ENCODE data around the gene ABCC3. TPM values are rescaled to one million over a fixed set of nuclear protein-coding genes. Genes with fewer than 3 reads are reported as not detected.

Gene ABCC3
- total and polyA plus RNA-seq, 2 of the 8 experiments (the other 6 are each of a cell fraction or from before 2014, with no cell fraction given), result 0.35 to 0.37 TPM

- no peak for DNase-seq (ENCODE audit: low read depth in 1 of 2, low spot score in 2 of 2)
- TF ChIP-seq SRF (IDR thresholded peaks at IDR 0.05; ENCODE audit: low read depth, low read length), result no peak
- Histone ChIP-seq H2BK5ac (ENCODE audit: low read depth, low read length) (no peak overlapping the region), H3K79me2 (ENCODE audit: control insufficient read depth in 1 of 2, insufficient read depth in 2 of 2, low read length in 2 of 2) (no peaks in the 10 kb centered on the region), H3K9ac (replicated peaks in 1 of 4; ENCODE audit: extremely low read depth in 1 of 4, low read depth in 3 of 4, low read length in 3 of 4) (no peak overlapping the region), H3K23ac (ENCODE audit: insufficient read length) (no peak overlapping the region), H2AFZ (ENCODE audit: low read length) (no peak overlapping the region), H3K27me3 (replicated peaks in 1 of 4; ENCODE audit: control insufficient read depth in 3 of 4, extremely low read depth in 1 of 4, insufficient read depth in 3 of 4, low read length in 3 of 4) (no peaks in the 10 kb centered on the region), H3K4me2 (ENCODE audit: insufficient read depth in 1 of 2, low read depth in 2 of 2, low read length in 2 of 2) (no peak overlapping the region), H2BK15ac (ENCODE audit: low read length) (no peak overlapping the region), H3K4me3 (ENCODE audit: extremely low read depth in 1 of 4, insufficient read depth in 2 of 4, low read depth in 3 of 4, low read length in 4 of 4) (no peak overlapping the region), H4K91ac (replicated peaks; ENCODE audit: insufficient read length, low read length) (peak overlapping the region; percentile 81), H4K8ac (ENCODE audit: extremely low read depth, insufficient read depth, low read length) (peak overlapping the region; percentile 28; the same call in 1 of the 2 replicates), H3K4ac (replicated peaks; ENCODE audit: insufficient read length, low read depth, low read length) (peak overlapping the region; percentile 41), H3K23me2 (ENCODE audit: low read depth, low read length) (no peaks in the 10 kb centered on the region), H2BK12ac (ENCODE audit: low read depth, low read length) (no peak overlapping the region), H4K5ac (ENCODE audit: insufficient read length, low read depth, low read length) (no peak overlapping the region), H3K27ac (ENCODE audit: low read depth, low read length) (no peak overlapping the region), H2BK120ac (replicated peaks; ENCODE audit: low read depth, low read length) (no peak overlapping the region), H3K36me3 (ENCODE audit: control insufficient read depth in 2 of 4, insufficient read depth in 4 of 4, low read length in 3 of 4) (no peaks in the 10 kb centered on the region), H2AK5ac (ENCODE audit: low read depth, low read length) (no peak overlapping the region), H3K18ac (ENCODE audit: extremely low read depth, low read length) (no peak overlapping the region), H3K9me3 (ENCODE audit: insufficient read depth in 2 of 2, low read depth in 1 of 2, low read length in 1 of 2) (no peaks in the 10 kb centered on the region), H3K56ac (replicated peaks; ENCODE audit: insufficient read length, low read depth, low read length) (no peak overlapping the region), H3K4me1 (replicated peaks in 1 of 4; ENCODE audit: control insufficient read depth in 3 of 4, insufficient read depth in 4 of 4, low read length in 3 of 4) (peaks cover 0 to 6% (median 3%) of the 10 kb centered on the region in 4 experiments; a peak in 1 of 7 replicates), H3K14ac (ENCODE audit: insufficient read length) (no peak overlapping the region), H2BK20ac (ENCODE audit: low read length) (0 out of 2 replicates have a peak overlapping the region, but pooled peaks have one; percentile 32), H3K79me1 (ENCODE audit: low read depth, low read length) (no peaks in the 10 kb centered on the region), H4K20me1 (replicated peaks in 1 of 2; ENCODE audit: control insufficient read depth in 1 of 2, insufficient read depth in 2 of 2, low read length in 2 of 2) (peaks cover 0 to 2% of the 10 kb centered on the region in 2 experiments)
- CTCF ChIA-PET (ENCODE audit: partially characterized antibody), result interaction anchor here (0.6 to 19.7 kb wide), 11 partner anchors 10 to 140 kb away, joined by 3 to 300 read pairs (median 5); partner anchors contain the start of genes ABCC3 and CACNA1G
- WGBS, 2 experiments (ENCODE audit: extremely low coverage in 1 of 2, insufficient coverage in 1 of 2, insufficient read length in 1 of 2, insufficient replicate concordance in 2 of 2, low coverage in 1 of 2, low lambda C conversion rate in 2 of 2, missing lambda C conversion rate in 1 of 2), result 87% methylated on average over 5 of the region's 6 CpGs; no CpG with 5 or more reads in 1 of the 2 experiments
- FAIRE-seq, result no peak
- POLR2A ChIA-PET (ENCODE audit: partially characterized antibody), result no interaction called here
These were observed 23.0 kb upstream of the ABCC3 start for GRCh38 chr17:50611634-50612033.

All from H1 (cell line).